K562 (cell line): ENCODE measurements around the gene COL10A1. TPM values are rescaled to one million over a fixed set of nuclear protein-coding genes. Genes with fewer than 3 reads are reported as not detected.

Source experiments
- polyA plus RNA-seq, 8 experiments: library from polyadenylated mRNA; depleted of rRNA in 4 of 8; stranded (reverse) in 5 of 8; unstranded in 3 of 8; fragments of >200 nt; fragmentation: Nextera tagmentation in 2 of 8; fragmentation: Illumina TruSeq in 1 of 8; extraction: Ambion mirVana in 2 of 8; extraction: Trizol in 1 of 8; gene quantifications; 2 replicates each; pipeline versions ENCODE4 v1.2.1 to v1.2.3, GENCODE V29; 2011 to 2014; ENCODE audit warnings: inconsistent platforms in 1 of 8, missing spikeins in 1 of 8
- total RNA-seq, 7 experiments: library from RNA; depleted of rRNA in 6 of 7; stranded (reverse); fragments of >200 nt in 6 of 7; fragmentation: Illumina TruSeq in 2 of 7; extraction: Trizol in 2 of 7; gene quantifications; 2 replicates each; pipeline versions ENCODE4 v1.2.1 to v1.2.3, GENCODE V29; 2011 to 2021; ENCODE audit warnings: low replicate concordance in 1 of 7
- TF ChIP-seq, protein P1 (sequence below), 2 experiments: fragments of 450-650 bp; formaldehyde crosslinking in 1 of 2; IDR thresholded peaks; 2 replicates each; pipeline versions ENCODE4 v1.4.0 to v1.6.1; 2014 to 2020; ENCODE audit warnings: mild to moderate bottlenecking in 2 of 2, borderline replicate concordance in 1 of 2, low read depth in 1 of 2
- TF ChIP-seq, protein P2 (sequence below): fragments of 450-650 bp; IDR thresholded peaks from 2 replicates; pipeline ENCODE4 v1.7.1; 2018; ENCODE audit warnings: mild to moderate bottlenecking, low read depth; ENCODE audit not compliant: partially characterized antibody

COL10A1 gene
- total and polyA plus RNA-seq, 9 of the 15 experiments (the other 6 are each of a cell fraction or from before 2014, with no cell fraction given) = 0.06 to 0.08 TPM; not detected in 7

DNA sequence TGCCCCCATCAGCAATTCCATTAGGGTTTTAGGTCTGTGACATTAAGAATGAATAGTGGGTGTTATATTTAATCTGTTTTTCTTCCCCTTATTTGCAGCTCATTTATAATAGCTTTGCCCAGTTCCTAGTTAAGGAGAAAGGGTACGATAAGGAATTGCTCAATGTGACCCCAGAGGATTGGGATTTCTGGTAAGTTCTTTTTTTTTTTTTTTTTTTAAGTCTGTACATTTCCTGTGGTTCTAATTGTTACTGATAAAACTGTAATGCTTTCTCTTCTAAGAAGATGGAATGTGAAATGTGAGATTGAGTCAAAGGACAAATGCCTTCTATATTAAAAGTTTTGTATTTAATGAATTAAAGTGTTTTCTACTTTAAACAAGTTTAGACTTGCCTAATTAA lies 19.8 kb downstream of the COL10A1 start (continued):
- TF ChIP-seq, protein P1, sequence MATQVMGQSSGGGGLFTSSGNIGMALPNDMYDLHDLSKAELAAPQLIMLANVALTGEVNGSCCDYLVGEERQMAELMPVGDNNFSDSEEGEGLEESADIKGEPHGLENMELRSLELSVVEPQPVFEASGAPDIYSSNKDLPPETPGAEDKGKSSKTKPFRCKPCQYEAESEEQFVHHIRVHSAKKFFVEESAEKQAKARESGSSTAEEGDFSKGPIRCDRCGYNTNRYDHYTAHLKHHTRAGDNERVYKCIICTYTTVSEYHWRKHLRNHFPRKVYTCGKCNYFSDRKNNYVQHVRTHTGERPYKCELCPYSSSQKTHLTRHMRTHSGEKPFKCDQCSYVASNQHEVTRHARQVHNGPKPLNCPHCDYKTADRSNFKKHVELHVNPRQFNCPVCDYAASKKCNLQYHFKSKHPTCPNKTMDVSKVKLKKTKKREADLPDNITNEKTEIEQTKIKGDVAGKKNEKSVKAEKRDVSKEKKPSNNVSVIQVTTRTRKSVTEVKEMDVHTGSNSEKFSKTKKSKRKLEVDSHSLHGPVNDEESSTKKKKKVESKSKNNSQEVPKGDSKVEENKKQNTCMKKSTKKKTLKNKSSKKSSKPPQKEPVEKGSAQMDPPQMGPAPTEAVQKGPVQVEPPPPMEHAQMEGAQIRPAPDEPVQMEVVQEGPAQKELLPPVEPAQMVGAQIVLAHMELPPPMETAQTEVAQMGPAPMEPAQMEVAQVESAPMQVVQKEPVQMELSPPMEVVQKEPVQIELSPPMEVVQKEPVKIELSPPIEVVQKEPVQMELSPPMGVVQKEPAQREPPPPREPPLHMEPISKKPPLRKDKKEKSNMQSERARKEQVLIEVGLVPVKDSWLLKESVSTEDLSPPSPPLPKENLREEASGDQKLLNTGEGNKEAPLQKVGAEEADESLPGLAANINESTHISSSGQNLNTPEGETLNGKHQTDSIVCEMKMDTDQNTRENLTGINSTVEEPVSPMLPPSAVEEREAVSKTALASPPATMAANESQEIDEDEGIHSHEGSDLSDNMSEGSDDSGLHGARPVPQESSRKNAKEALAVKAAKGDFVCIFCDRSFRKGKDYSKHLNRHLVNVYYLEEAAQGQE (IDR thresholded peaks at IDR 0.05; ENCODE audit: borderline replicate concordance) = no peak
- TF ChIP-seq, protein P1 (CRISPR knock-in tag; IDR thresholded peaks at IDR 0.05; ENCODE audit: low read depth) = no peak
- TF ChIP-seq, protein P2, sequence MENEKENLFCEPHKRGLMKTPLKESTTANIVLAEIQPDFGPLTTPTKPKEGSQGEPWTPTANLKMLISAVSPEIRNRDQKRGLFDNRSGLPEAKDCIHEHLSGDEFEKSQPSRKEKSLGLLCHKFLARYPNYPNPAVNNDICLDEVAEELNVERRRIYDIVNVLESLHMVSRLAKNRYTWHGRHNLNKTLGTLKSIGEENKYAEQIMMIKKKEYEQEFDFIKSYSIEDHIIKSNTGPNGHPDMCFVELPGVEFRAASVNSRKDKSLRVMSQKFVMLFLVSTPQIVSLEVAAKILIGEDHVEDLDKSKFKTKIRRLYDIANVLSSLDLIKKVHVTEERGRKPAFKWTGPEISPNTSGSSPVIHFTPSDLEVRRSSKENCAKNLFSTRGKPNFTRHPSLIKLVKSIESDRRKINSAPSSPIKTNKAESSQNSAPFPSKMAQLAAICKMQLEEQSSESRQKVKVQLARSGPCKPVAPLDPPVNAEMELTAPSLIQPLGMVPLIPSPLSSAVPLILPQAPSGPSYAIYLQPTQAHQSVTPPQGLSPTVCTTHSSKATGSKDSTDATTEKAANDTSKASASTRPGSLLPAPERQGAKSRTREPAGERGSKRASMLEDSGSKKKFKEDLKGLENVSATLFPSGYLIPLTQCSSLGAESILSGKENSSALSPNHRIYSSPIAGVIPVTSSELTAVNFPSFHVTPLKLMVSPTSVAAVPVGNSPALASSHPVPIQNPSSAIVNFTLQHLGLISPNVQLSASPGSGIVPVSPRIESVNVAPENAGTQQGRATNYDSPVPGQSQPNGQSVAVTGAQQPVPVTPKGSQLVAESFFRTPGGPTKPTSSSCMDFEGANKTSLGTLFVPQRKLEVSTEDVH = no peak
- TF ChIP-seq, all 486 proteins: peak for 0
